HEK293 (cell line): ENCODE results near the gene NSL1.

Experiments
- BCL11A ChIP-seq: fragments of 450-650 bp; formaldehyde crosslinking; IDR thresholded peaks from 2 replicates; pipeline ENCODE4 v1.5.1; 2016; ENCODE audit warnings: low read depth, missing biosample characterization, missing genetic modification characterization
- BCL11B ChIP-seq: fragments of 450-650 bp; formaldehyde crosslinking; IDR thresholded peaks from 2 replicates; pipeline ENCODE4 v1.5.1; 2016; ENCODE audit warnings: low read depth, missing biosample characterization, missing genetic modification characterization
- GLI4 ChIP-seq: fragments of 450-650 bp; formaldehyde crosslinking; IDR thresholded peaks from 2 replicates; pipeline ENCODE4 v1.5.1; 2016; ENCODE audit warnings: missing biosample characterization, missing genetic modification characterization
- IKZF3 ChIP-seq: fragments of 450-650 bp; IDR thresholded peaks from 2 replicates; pipeline ENCODE4 v1.5.0; 2018; ENCODE audit warnings: missing biosample characterization, mild to moderate bottlenecking, missing genetic modification characterization, moderate library complexity
- ZBTB20 ChIP-seq: fragments of 450-650 bp; formaldehyde crosslinking; IDR thresholded peaks from 2 replicates; pipeline ENCODE4 v1.5.1; 2016; ENCODE audit warnings: missing biosample characterization, missing genetic modification characterization
- ZNF114 ChIP-seq: fragments of 450-650 bp; formaldehyde crosslinking; IDR thresholded peaks from 2 replicates; pipeline ENCODE4 v1.5.0; 2017; ENCODE audit warnings: missing biosample characterization, missing genetic modification characterization
- ZNF121 ChIP-seq: fragments of 450-650 bp; formaldehyde crosslinking; IDR thresholded peaks from 2 replicates; pipeline ENCODE4 v1.5.1; 2016; ENCODE audit warnings: missing biosample characterization, missing genetic modification characterization
- ZNF202 ChIP-seq: fragments of 450-650 bp; formaldehyde crosslinking; IDR thresholded peaks from 2 replicates; pipeline ENCODE4 v1.5.1; 2016; ENCODE audit warnings: missing biosample characterization, missing genetic modification characterization, borderline replicate concordance
- ZNF221 ChIP-seq: fragments of 450-650 bp; formaldehyde crosslinking; IDR thresholded peaks from 2 replicates; pipeline ENCODE4 v1.5.1; 2017; ENCODE audit warnings: missing biosample characterization, missing genetic modification characterization, borderline replicate concordance
- ZNF23 ChIP-seq: fragments of 450-650 bp; formaldehyde crosslinking; IDR thresholded peaks from 2 replicates; pipeline ENCODE4 v1.5.1; 2016; ENCODE audit warnings: missing biosample characterization, missing genetic modification characterization, borderline replicate concordance
- ZNF239 ChIP-seq: fragments of 450-650 bp; formaldehyde crosslinking; IDR thresholded peaks from 2 replicates; pipeline ENCODE4 v1.5.1; 2016; ENCODE audit warnings: missing biosample characterization, missing genetic modification characterization
- ZNF24 ChIP-seq: fragments of 450-650 bp; formaldehyde crosslinking; IDR thresholded peaks from 2 replicates; pipeline ENCODE4 v1.5.1; 2016; ENCODE audit warnings: missing biosample characterization, missing genetic modification characterization
- ZNF266 ChIP-seq: fragments of 450-650 bp; formaldehyde crosslinking; IDR thresholded peaks from 2 replicates; pipeline ENCODE4 v1.5.1; 2016; ENCODE audit warnings: missing biosample characterization, missing genetic modification characterization, low read depth
- ZNF280C ChIP-seq: fragments of 450-650 bp; formaldehyde crosslinking; IDR thresholded peaks from 2 replicates; pipeline ENCODE4 v1.5.1; 2016; ENCODE audit warnings: missing biosample characterization, missing genetic modification characterization
- ZNF324 ChIP-seq: fragments of 450-650 bp; formaldehyde crosslinking; IDR thresholded peaks from 2 replicates; pipeline ENCODE4 v1.5.1; 2016; ENCODE audit warnings: missing biosample characterization, missing genetic modification characterization
- ZNF335 ChIP-seq: fragments of 450-650 bp; formaldehyde crosslinking; conservative IDR thresholded peaks from 2 replicates; pipeline ENCODE4 v1.5.1; 2016; ENCODE audit warnings: missing biosample characterization, missing genetic modification characterization
- ZNF350 ChIP-seq: fragments of 450-650 bp; formaldehyde crosslinking; IDR thresholded peaks from 2 replicates; pipeline ENCODE4 v1.5.0; 2017; ENCODE audit warnings: missing biosample characterization, mild to moderate bottlenecking, missing genetic modification characterization
- ZNF394 ChIP-seq: fragments of 450-650 bp; formaldehyde crosslinking; IDR thresholded peaks from 2 replicates; pipeline ENCODE4 v1.5.1; 2016; ENCODE audit warnings: missing biosample characterization, missing genetic modification characterization, mild to moderate bottlenecking, moderate library complexity, borderline replicate concordance
- ZNF501 ChIP-seq: fragments of 450-650 bp; formaldehyde crosslinking; IDR thresholded peaks from 2 replicates; pipeline ENCODE4 v1.5.1; 2016; ENCODE audit warnings: missing biosample characterization, missing genetic modification characterization
- ZNF513 ChIP-seq: fragments of 450-650 bp; IDR thresholded peaks from 2 replicates; pipeline ENCODE4 v1.5.1; 2018; ENCODE audit warnings: missing biosample characterization, missing genetic modification characterization
- ZNF548 ChIP-seq: fragments of 450-650 bp; formaldehyde crosslinking; IDR thresholded peaks from 2 replicates; pipeline ENCODE4 v1.5.1; 2016; ENCODE audit warnings: missing biosample characterization, missing genetic modification characterization
- ZNF571 ChIP-seq: fragments of 450-650 bp; formaldehyde crosslinking; IDR thresholded peaks from 2 replicates; pipeline ENCODE4 v1.5.0; 2017; ENCODE audit warnings: missing biosample characterization, missing genetic modification characterization
- ZNF621 ChIP-seq: fragments of 450-650 bp; formaldehyde crosslinking; IDR thresholded peaks from 2 replicates; pipeline ENCODE4 v1.5.1; 2017; ENCODE audit warnings: missing biosample characterization, missing genetic modification characterization
- ZNF624 ChIP-seq: fragments of 450-650 bp; formaldehyde crosslinking; IDR thresholded peaks from 2 replicates; pipeline ENCODE4 v1.5.1; 2017; ENCODE audit warnings: missing biosample characterization, missing genetic modification characterization
- ZNF626 ChIP-seq: fragments of 450-650 bp; sonication (Bioruptor Pico); formaldehyde crosslinking; IDR thresholded peaks from 2 replicates; pipeline ENCODE4 v1.5.1; 2018; ENCODE audit warnings: missing biosample characterization, missing genetic modification characterization, inconsistent platforms
- ZNF645 ChIP-seq: fragments of 450-650 bp; formaldehyde crosslinking; IDR thresholded peaks from 2 replicates; pipeline ENCODE4; 2016; ENCODE audit warnings: missing biosample characterization, missing genetic modification characterization
- ZNF660 ChIP-seq: fragments of 450-650 bp; IDR thresholded peaks from 2 replicates; pipeline ENCODE4 v1.5.1; 2018; ENCODE audit warnings: missing biosample characterization, mild to moderate bottlenecking, missing genetic modification characterization
- ZNF701 ChIP-seq: fragments of 450-650 bp; formaldehyde crosslinking; IDR thresholded peaks from 2 replicates; pipeline ENCODE4 v1.5.1; 2016; ENCODE audit warnings: missing biosample characterization, missing genetic modification characterization
- ZNF707 ChIP-seq: fragments of 450-650 bp; formaldehyde crosslinking; IDR thresholded peaks from 2 replicates; pipeline ENCODE4 v1.5.1; 2016; ENCODE audit warnings: missing biosample characterization, missing genetic modification characterization
- ZNF76 ChIP-seq: fragments of 450-650 bp; formaldehyde crosslinking; IDR thresholded peaks from 2 replicates; pipeline ENCODE4; 2016; ENCODE audit warnings: low read depth, missing biosample characterization, missing genetic modification characterization, borderline replicate concordance
- ZNF768 ChIP-seq: fragments of 450-650 bp; formaldehyde crosslinking; IDR thresholded peaks from 2 replicates; pipeline ENCODE4 v1.5.1; 2018; ENCODE audit warnings: missing biosample characterization, mild to moderate bottlenecking, missing genetic modification characterization
- ZNF791 ChIP-seq: fragments of 450-650 bp; formaldehyde crosslinking; IDR thresholded peaks from 2 replicates; pipeline ENCODE4 v1.5.1; 2016; ENCODE audit warnings: missing biosample characterization, missing genetic modification characterization
- TF ChIP-seq, protein P1 (sequence below): fragments of 450-650 bp; formaldehyde crosslinking; IDR thresholded peaks from 2 replicates; pipeline ENCODE4 v1.5.1; 2017; ENCODE audit warnings: missing biosample characterization, missing genetic modification characterization

The NSL1 gene

DNA sequence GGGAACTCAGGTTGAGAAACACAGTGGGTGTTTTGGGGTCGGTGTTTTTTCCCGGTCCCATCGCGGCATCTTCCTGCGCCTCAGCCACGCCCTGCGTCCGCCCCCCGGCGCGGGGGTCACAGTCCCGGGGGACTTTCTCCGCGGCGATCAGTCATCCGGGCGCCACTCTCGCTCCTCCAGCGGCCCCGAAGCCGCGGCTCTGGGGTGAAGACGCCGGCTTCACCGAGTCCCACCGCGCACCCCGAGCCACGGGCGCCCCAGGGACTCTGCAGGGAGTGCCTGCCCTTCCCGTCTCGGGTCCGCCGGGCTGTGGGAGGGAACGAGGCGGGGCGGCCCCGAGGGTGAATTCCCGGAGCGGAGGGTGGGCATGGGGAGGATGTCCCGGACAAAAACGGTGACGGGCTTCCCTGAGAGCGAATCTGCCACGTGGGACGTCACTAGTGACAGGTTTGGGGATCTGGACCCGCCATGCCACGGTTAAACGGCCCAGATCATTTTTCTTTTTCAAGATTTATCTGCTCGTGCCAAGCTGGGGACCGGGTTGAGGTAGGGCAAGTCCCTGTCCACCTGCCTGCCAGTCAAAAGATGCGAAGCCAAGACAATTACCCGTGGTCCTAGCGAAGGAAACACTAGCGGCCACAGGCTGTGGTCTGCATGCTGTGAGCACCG is 91.2 kb downstream of the NSL1 start (continued):
- TF ChIP-seq ZNF394 (tag by site-specific recombination) (peak; percentile 62; the same call in 1 of the 2 replicates), ZNF791 (no peak), ZNF571 (tag by site-specific recombination) (no peak), ZNF645 (no peak), ZNF501 (peak; percentile 58; the same call in 1 of the 2 replicates), ZNF513 (tag by site-specific recombination) (no peak), ZBTB20 (tag by site-specific recombination) (peak; percentile 80), ZNF548 (tag by site-specific recombination) (no peak), ZNF239 (tag by site-specific recombination) (no peak), ZNF121 (tag by site-specific recombination) (no peak), ZNF76 (no peak), ZNF324 (tag by site-specific recombination) (no peak), ZNF768 (tag by site-specific recombination) (no peak), ZNF24 (tag by site-specific recombination) (no peak), ZNF335 (tag by site-specific recombination) (peak; percentile 86), GLI4 (tag by site-specific recombination) (no peak), ZNF221 (tag by site-specific recombination) (no peak), BCL11B (tag by site-specific recombination) (0 out of 2 replicates have a peak, but pooled peaks have one; percentile 6), ZNF707 (tag by site-specific recombination) (no peak), ZNF626 (no peak), ZNF280C (tag by site-specific recombination) (no peak), ZNF114 (tag by site-specific recombination) (no peak), ZNF350 (tag by site-specific recombination) (no peak), ZNF701 (tag by site-specific recombination) (no peak), ZNF266 (tag by site-specific recombination) (no peak), ZNF660 (no peak), BCL11A (tag by site-specific recombination) (no peak), ZNF23 (tag by site-specific recombination) (no peak), IKZF3 (no peak), ZNF621 (tag by site-specific recombination) (no peak), ZNF202 (no peak), ZNF624 (no peak)
- TF ChIP-seq, protein P1, sequence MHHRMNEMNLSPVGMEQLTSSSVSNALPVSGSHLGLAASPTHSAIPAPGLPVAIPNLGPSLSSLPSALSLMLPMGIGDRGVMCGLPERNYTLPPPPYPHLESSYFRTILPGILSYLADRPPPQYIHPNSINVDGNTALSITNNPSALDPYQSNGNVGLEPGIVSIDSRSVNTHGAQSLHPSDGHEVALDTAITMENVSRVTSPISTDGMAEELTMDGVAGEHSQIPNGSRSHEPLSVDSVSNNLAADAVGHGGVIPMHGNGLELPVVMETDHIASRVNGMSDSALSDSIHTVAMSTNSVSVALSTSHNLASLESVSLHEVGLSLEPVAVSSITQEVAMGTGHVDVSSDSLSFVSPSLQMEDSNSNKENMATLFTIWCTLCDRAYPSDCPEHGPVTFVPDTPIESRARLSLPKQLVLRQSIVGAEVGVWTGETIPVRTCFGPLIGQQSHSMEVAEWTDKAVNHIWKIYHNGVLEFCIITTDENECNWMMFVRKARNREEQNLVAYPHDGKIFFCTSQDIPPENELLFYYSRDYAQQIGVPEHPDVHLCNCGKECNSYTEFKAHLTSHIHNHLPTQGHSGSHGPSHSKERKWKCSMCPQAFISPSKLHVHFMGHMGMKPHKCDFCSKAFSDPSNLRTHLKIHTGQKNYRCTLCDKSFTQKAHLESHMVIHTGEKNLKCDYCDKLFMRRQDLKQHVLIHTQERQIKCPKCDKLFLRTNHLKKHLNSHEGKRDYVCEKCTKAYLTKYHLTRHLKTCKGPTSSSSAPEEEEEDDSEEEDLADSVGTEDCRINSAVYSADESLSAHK (tag by site-specific recombination): no peak
